Measurements from ENCODE around the gene AAGAB. TPM values are rescaled to one million over a fixed set of nuclear protein-coding genes. Genes with fewer than 3 reads are reported as not detected.

AAGAB gene
- polyA plus RNA-seq, 1 donor from 2014 or later: 114 TPM

- Histone ChIP-seq H3K4me3 (ENCODE audit: low read length) (no peak overlapping the region), H3K36me3 (ENCODE audit: insufficient read depth, low read length) (no peaks in the 10 kb centered on the region), H3F3A (ENCODE audit: insufficient read depth, low read length, poor library complexity, severe bottlenecking) (no peaks in the 10 kb centered on the region), H3K4me2 (ENCODE audit: low read length) (no peak overlapping the region), H3K9me3 (ENCODE audit: low read length) (no peaks in the 10 kb centered on the region), H4K20me1 (ENCODE audit: insufficient read depth) (no peaks in the 10 kb centered on the region), H3K27ac (ENCODE audit: low read length) (no peak overlapping the region), H3K27me3 (ENCODE audit: insufficient read depth, low read depth, low read length) (no peaks in the 10 kb centered on the region), H3K79me2 (replicated peaks; ENCODE audit: insufficient read depth, low read length) (no peaks in the 10 kb centered on the region), H3K9ac (ENCODE audit: low read length) (no peak overlapping the region), H2AFZ (ENCODE audit: low read depth, low read length) (no peak overlapping the region), H3K9me2 (ENCODE audit: insufficient read depth, low read length) (no peaks in the 10 kb centered on the region)
- TF ChIP-seq EP300 (conservative IDR thresholded peaks at IDR 0.05; ENCODE audit: poor library complexity, severe bottlenecking): no peak
- no peak for TF ChIP-seq RAD21 (conservative IDR thresholded peaks at IDR 0.05)
- no peak for TF ChIP-seq EZH2 (IDR thresholded peaks at IDR 0.05; ENCODE audit: borderline replicate concordance, insufficient read depth, low read length, poor library complexity, severe bottlenecking)
- no peak for TF ChIP-seq TAF1 (IDR thresholded peaks at IDR 0.05; ENCODE audit: low read depth)
- TF ChIP-seq POLR2AphosphoS5 (IDR thresholded peaks at IDR 0.05): no peak
- TF ChIP-seq, protein P1, sequence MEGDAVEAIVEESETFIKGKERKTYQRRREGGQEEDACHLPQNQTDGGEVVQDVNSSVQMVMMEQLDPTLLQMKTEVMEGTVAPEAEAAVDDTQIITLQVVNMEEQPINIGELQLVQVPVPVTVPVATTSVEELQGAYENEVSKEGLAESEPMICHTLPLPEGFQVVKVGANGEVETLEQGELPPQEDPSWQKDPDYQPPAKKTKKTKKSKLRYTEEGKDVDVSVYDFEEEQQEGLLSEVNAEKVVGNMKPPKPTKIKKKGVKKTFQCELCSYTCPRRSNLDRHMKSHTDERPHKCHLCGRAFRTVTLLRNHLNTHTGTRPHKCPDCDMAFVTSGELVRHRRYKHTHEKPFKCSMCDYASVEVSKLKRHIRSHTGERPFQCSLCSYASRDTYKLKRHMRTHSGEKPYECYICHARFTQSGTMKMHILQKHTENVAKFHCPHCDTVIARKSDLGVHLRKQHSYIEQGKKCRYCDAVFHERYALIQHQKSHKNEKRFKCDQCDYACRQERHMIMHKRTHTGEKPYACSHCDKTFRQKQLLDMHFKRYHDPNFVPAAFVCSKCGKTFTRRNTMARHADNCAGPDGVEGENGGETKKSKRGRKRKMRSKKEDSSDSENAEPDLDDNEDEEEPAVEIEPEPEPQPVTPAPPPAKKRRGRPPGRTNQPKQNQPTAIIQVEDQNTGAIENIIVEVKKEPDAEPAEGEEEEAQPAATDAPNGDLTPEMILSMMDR (IDR thresholded peaks at IDR 0.05; ENCODE audit: poor library complexity, severe bottlenecking): no peak
These were observed 13.8 kb upstream of the AAGAB start for GRCh38 chr15:67267951-67268941.

- Histone ChIP-seq H3K9me2 (ENCODE audit: insufficient read depth, low read length) (no peaks in the 10 kb centered on the region), H3K27ac (ENCODE audit: low read length) (no peak overlapping the region), H3K4me3 (ENCODE audit: low read length) (no peak overlapping the region)
These were observed 13.0 kb upstream of the AAGAB start for GRCh38 chr15:67267440-67267839.

More at GRCh38 chr15:67267440-67267839, 13.0 kb upstream of the AAGAB start:
- Histone ChIP-seq H3K27me3 (ENCODE audit: insufficient read depth, low read depth, low read length) (no peaks in the 10 kb centered on the region), H3K79me2 (replicated peaks; ENCODE audit: insufficient read depth, low read length) (no peaks in the 10 kb centered on the region), H3K9ac (ENCODE audit: low read length) (no peak overlapping the region), H3K4me2 (ENCODE audit: low read length) (no peak overlapping the region), H3K9me3 (ENCODE audit: low read length) (no peaks in the 10 kb centered on the region), H3F3A (ENCODE audit: insufficient read depth, low read length, poor library complexity, severe bottlenecking) (no peaks in the 10 kb centered on the region), H4K20me1 (ENCODE audit: insufficient read depth) (no peaks in the 10 kb centered on the region), H3K36me3 (ENCODE audit: insufficient read depth, low read length) (no peaks in the 10 kb centered on the region), H2AFZ (ENCODE audit: low read depth, low read length) (no peak overlapping the region)
- TF ChIP-seq MXI1 (conservative IDR thresholded peaks at IDR 0.05; ENCODE audit: poor library complexity, severe bottlenecking) (no peak), EP300 (conservative IDR thresholded peaks at IDR 0.05; ENCODE audit: poor library complexity, severe bottlenecking) (no peak), SMC3 (conservative IDR thresholded peaks at IDR 0.05; ENCODE audit: poor library complexity) (no peak), EZH2 (IDR thresholded peaks at IDR 0.05; ENCODE audit: borderline replicate concordance, insufficient read depth, low read length, poor library complexity, severe bottlenecking) (no peak), POLR2AphosphoS5 (IDR thresholded peaks at IDR 0.05) (no peak), TAF1 (IDR thresholded peaks at IDR 0.05; ENCODE audit: low read depth) (no peak), RAD21 (conservative IDR thresholded peaks at IDR 0.05) (no peak)
- TF ChIP-seq, protein P1 (IDR thresholded peaks at IDR 0.05; ENCODE audit: poor library complexity, severe bottlenecking): no peak
- TF ChIP-seq, protein P2, sequence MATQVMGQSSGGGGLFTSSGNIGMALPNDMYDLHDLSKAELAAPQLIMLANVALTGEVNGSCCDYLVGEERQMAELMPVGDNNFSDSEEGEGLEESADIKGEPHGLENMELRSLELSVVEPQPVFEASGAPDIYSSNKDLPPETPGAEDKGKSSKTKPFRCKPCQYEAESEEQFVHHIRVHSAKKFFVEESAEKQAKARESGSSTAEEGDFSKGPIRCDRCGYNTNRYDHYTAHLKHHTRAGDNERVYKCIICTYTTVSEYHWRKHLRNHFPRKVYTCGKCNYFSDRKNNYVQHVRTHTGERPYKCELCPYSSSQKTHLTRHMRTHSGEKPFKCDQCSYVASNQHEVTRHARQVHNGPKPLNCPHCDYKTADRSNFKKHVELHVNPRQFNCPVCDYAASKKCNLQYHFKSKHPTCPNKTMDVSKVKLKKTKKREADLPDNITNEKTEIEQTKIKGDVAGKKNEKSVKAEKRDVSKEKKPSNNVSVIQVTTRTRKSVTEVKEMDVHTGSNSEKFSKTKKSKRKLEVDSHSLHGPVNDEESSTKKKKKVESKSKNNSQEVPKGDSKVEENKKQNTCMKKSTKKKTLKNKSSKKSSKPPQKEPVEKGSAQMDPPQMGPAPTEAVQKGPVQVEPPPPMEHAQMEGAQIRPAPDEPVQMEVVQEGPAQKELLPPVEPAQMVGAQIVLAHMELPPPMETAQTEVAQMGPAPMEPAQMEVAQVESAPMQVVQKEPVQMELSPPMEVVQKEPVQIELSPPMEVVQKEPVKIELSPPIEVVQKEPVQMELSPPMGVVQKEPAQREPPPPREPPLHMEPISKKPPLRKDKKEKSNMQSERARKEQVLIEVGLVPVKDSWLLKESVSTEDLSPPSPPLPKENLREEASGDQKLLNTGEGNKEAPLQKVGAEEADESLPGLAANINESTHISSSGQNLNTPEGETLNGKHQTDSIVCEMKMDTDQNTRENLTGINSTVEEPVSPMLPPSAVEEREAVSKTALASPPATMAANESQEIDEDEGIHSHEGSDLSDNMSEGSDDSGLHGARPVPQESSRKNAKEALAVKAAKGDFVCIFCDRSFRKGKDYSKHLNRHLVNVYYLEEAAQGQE (IDR thresholded peaks at IDR 0.05; ENCODE audit: borderline replicate concordance): no peak

All from neural cell (in vitro differentiated cells).